ENCODE data around the gene CALHM1. TPM values are rescaled to one million over a fixed set of nuclear protein-coding genes. Genes with fewer than 3 reads are reported as not detected.

CALHM1 gene
- total and polyA plus RNA-seq, 2 of the 13 experiments (the other 11 are each of a cell fraction or from before 2014, with no cell fraction given) = 0.04 TPM; not detected in 1

GRCh38 chr10:103504181-103504783 lies 45.6 kb upstream of the CALHM1 start (continued):
- TF ChIP-seq ZNF607 (CRISPR knock-in tag; IDR thresholded peaks at IDR 0.05; ENCODE audit: borderline replicate concordance) (no peak), DMTF1 (CRISPR knock-in tag; IDR thresholded peaks at IDR 0.05) (no peak), HNRNPK (IDR thresholded peaks at IDR 0.05; ENCODE audit: low read depth, low read length, poor library complexity, severe bottlenecking) (no peak), FOXA1 (IDR thresholded peaks at IDR 0.05) (peak; percentile 45; the same call in 1 of the 2 replicates), FOXA1 (CRISPR knock-in tag; IDR thresholded peaks at IDR 0.05) (peak; percentile 96), HNF4G (IDR thresholded peaks at IDR 0.05; ENCODE audit: borderline replicate concordance, low read depth, low read length) (no peak), HNF4G (CRISPR knock-in tag; IDR thresholded peaks at IDR 0.05; ENCODE audit: borderline replicate concordance, low read depth) (no peak), LCORL (IDR thresholded peaks at IDR 0.05) (peak; percentile 54; the same call in 1 of the 2 replicates), LCORL (CRISPR knock-in tag; IDR thresholded peaks at IDR 0.05) (peak; percentile 46; the same call in 1 of the 2 replicates), ZBTB4 (CRISPR knock-in tag; IDR thresholded peaks at IDR 0.05; ENCODE audit: borderline replicate concordance) (no peak), RBM39 (IDR thresholded peaks at IDR 0.05; ENCODE audit: low read depth, low read length, poor library complexity, severe bottlenecking) (no peak), ATF6 (CRISPR knock-in tag; conservative IDR thresholded peaks at IDR 0.05) (no peak), THAP9 (CRISPR knock-in tag; IDR thresholded peaks at IDR 0.05; ENCODE audit: borderline replicate concordance) (no peak), DPF2 (CRISPR knock-in tag; IDR thresholded peaks at IDR 0.05; ENCODE audit: borderline replicate concordance, low read depth) (0 out of 2 replicates have a peak, but pooled peaks have one; percentile 34), ZNF512B (CRISPR knock-in tag; IDR thresholded peaks at IDR 0.05; ENCODE audit: borderline replicate concordance) (no peak)

Data from HepG2 (cell line).